NCI-H1417 treated with DMSO at 0.1 percent for 48 hours (cell line): ENCODE data around the gene FLVCR1.

Source experiments
- DNase-seq: peaks from one replicate; lab custom pipeline; 2025; lab: John Stamatoyannopoulos, UW

FLVCR1 gene

DNA sequence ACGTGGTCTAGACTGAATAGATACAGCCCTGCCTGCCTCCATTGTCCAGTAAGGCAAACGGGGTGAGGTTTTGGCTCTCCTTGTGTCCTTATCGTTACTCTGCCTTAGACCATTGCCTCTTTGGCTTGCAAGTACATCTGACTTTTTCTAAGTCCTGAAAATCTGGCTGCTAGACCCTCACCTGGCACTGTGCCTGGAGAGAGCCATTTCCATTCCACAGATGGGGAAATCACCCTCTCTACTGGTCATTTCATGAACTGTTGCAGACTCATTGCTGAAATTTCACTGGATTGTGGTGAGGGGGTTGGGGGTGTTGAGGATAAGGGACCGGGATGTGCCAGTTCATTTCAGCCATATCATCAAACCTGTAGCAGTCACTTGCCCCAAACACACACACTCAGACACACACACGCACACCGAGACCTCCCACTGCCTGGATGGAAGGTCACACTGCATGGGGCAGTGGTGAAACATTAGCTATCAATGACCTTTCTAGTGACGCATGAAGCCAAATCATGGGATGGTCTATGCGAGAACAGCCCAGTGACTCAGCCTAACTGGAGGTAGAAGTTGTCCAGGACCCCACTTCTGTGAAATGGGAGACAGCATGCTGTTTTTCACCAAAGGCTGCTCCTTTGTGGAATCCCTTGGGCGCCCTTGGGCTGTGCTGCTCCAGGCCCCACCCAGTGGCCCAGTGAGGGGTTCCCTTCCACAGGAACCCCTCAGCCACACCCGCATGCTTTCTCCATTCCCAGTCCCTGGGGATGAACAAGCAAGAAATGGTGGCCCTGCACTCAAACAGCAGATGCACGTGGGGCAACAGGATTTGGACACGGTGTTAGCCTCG is 57.4 kb downstream of the FLVCR1 start:
- no peak for DNase-seq

DNA sequence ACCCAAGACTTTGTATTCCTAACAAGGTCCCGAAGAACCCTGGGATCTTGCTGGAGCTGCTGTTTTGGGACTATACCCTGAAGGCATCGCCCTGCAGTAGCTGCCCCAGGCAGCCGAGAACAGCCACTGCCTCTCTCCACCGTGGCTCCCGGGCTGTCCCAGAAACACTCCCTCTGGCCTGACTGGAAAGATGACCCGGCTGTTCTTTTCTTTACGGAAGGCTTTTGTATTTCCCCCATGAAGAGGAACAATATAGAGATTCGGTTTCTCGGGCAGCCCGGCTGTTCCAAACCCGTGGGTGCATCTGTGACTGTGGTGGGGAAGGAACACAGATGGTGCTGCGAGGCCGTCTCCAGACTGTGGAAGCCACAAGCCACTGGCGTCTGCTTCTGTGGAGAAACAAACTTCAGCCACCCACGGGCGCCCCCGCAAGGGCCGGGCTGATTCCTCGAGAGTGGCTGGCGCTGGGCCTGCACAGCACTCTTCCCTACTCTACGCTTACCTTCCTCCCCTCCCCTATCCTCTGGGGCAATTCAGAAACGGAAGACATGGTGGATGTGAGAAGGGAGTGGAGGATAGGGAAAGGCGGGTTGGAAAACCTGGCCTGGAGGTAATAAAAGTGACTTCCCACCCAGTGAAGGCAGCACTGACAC is 58.5 kb downstream of the FLVCR1 start:
- DNase-seq: no peak

DNA sequence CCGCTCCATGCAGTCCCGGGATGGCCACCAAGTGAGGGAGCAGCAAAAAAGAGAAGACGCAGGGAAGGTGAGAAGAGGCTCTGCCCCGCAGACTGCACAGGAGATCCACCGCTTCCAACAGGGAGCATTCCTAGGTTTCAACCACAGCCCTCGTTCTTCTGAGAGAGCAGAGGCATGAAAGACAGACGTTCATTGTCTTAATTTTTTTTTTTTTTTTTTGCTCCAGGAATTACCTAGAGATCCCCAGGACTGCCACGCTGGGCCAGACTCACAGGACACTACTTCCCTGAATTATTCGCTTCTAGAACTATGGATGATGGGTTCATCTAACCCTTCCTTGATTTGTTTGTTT is 59.0 kb downstream of the FLVCR1 start:
- no peak for DNase-seq

DNA sequence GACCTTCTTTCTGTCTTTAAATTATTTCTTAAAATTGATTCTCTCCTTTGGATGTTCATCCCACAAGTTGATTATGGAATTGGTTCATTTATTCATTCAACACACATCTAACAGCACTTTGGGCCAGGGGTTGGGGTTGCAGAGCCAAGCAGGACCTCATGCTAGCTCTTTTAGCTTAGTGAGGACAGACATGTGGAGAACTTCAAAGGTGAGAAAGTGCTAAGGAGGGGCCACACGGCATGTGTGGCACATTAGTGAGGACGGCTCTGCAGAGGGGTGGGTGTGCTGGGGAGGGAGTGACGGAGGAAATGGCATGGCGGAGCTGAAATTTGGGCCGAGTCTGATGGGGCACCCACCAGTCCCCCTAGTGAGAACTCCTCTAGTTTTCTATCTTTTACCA is 59.8 kb downstream of the FLVCR1 start:
- DNase-seq: no peak

DNA sequence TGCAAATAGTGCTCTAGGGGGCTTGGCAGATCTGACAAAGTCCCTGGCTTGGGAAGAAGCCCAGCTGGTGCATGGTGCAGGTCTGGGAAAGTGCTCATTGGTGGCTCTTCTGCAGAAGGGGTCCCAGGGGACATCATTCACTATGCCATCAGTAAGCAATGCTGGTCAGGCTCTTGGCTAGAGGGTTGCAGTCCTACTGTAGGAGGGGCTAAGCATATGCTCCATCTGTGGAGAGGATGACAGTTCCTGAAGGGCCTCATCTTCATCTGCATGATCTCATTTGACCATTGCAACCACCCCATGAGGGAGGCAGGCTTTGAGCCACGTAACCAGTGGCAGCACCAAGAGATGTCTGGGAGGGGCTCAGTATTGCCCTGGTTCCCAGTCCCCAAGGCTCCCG is 60.7 kb downstream of the FLVCR1 start:
- no peak for DNase-seq

DNA sequence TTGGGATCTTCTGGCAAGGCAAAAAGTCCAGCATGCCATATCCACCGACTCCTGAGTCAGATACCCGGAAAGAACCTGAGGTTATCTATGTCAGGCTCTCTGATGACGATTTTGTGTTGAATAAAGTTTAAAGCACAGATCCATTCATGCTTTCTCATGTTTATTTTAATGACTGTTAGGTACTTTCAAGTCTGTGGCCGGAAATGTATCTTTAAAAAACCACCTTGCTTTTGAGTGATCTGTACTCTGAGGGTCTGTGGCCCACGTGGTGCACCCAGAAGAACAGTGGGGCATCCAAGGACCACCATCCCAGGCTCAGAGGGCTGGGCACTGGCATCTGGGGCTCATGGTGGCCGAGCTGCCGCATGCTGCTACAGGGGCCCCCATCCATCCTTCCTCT is 62.2 kb downstream of the FLVCR1 start:
- no peak for DNase-seq

DNA sequence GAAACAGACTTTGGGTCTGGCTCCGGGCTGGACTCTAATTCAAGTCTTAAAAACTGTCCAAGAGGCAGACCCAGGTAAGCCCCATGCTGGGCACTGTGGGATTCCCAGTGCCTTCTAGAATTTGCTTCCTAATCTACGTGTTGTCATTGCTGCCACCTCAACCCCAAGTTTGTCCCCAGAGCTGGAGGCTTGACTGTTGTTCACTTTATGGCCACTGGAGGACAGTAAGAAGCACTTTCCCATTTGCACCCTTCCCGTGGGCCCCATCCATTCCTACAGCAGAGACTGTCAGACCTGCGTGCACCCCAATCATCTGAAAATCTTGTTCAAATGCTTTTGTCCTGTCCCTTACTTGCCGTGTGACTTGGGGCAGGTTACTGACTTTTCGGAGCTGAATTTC is 62.8 kb downstream of the FLVCR1 start:
- DNase-seq: no peak

DNA sequence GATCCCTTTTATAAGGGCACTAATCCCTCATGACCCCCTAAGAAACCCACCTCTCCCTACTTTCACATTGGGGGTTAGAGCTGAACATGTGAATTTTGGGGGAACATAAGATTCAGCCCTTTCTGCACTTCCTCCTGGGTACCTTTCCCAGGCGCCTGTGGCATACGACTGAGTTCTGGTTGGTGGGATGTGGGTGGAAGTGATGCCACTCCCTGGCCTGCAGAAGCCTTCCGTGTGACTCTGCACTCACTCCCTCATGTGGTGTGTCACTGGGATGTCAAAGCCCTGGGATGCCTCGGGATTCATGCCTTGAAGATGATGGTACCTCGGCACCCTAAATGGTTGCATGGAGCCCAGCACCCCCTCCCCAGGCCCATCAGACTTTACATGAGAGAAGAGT is 63.9 kb downstream of the FLVCR1 start:
- no peak for DNase-seq

DNA sequence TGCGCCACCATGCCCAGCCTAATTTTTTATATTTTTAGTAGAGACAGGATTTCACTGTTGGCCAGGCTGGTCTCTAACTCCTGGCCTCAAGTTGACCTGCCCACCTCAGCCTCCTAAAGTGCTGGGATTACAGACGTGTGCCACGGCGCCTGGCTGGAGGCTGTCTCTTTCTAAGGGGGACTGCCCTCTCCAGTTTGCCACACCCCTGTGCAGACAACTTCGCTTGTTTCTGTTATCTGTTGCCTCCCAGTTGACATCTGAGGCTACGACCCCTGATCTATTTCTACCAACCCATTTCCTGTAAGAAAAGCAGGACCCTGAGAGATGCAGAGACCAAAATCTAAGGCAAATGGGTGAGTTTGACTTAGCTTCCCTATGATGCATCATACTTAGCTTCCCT is 68.3 kb downstream of the FLVCR1 start:
- no peak for DNase-seq

DNA sequence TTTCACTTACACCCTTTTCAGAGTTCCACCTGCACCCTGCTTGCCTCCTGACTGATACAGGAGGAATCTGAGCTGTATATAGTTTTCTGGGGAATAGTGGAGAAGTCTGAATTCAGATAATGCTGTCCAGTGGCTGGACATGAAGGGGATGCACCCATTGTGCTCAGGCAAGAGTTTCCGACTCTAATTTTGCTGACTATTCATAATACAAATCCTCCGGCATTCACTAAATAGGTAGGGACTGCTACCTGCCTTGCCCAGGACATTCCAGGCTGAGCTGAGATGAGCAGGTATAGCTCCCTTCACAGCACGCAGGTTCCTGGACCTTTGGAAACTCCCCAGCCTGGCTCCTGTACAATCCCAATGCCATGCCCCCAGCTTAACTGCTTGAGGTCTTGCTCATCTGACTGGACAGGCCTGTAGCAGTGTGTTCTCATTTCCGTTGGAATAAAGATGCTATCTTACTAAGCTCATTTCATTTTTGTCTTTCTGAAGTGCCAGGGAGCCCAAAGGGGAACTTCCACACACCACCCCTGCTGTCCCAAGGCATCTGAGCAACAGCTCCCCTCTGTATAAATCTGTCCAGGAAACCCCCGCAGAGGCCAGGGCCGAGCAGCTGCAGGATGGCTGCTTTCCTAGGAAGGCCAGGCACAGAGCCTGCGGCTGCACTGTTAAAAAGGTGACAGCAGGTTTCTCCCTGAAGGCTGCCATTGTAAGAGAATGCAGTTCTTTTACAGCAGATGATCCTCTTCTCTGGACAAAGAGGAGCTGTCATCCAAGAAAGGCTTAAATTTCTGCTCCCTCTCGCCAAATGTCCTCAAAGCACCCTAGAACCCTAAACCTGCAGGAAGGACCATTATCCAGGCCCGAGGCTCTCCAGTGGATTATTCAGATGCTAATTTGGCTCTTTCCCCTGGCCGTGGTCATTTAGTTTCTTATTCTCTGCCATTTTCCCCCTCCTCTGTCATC is 70.5 kb downstream of the FLVCR1 start:
- no peak for DNase-seq

DNA sequence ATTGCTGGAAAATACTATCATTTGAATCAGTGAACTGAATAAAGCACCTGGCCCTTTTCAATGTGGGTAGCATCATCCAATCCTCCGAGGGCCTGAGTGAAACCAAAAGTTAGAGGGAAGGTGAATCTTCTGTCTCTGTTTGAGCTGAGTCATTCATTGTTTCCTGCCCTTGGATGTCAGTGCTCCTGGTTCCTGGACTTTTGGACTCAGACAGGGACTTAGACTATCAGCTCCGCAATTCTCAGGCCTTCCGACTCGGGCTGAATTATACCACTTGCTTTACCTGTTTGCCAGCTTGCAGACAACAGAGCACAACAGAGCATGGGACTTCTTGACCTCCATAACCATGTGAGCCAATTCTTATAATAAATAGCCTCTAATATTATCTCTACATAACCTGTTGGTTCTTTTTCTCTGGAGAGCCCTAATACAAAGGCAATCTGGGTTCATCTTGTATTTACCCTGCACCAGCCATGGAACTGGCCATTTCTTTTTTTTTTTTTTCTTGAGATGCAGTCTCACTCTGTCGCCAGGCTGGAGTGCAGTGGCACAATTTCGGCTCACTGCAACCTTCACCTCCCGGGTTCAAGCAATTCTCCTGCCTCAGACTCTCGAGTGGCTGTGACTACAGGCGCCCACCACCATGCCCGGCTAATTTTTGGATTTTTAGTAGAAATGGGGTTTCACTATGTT is 73.1 kb downstream of the FLVCR1 start:
- no peak for DNase-seq

DNA sequence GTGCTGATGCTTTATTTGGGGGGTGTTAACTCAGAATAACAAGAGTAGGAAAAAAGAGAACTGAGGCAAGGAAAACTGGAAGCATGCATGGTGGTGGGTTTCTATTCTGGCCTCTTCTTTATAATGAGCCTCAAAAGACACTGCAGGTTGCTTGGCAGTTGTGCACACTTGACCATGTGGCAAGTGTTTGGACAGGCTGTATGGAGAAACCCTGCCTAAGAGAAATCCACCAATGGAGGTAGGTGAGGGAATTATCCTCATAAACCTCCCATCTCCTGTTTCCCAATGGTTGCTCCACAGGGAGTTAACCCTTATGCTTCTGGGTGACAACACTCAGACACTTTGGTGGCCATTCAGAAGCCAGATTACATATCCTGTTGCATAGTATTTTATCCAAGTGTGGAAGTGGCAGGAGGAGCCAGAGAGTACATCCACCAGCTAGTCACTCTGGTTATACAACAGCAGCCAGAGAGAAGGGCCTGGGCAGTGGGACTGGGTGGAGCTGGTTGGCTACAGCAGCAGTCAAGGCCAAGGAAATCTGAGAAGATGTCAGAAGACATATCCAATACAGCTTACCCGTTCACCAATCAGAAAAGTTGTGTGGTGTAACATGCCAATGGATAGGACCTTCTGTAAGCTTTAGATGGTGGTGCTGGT is 75.9 kb downstream of the FLVCR1 start:
- no peak for DNase-seq

DNA sequence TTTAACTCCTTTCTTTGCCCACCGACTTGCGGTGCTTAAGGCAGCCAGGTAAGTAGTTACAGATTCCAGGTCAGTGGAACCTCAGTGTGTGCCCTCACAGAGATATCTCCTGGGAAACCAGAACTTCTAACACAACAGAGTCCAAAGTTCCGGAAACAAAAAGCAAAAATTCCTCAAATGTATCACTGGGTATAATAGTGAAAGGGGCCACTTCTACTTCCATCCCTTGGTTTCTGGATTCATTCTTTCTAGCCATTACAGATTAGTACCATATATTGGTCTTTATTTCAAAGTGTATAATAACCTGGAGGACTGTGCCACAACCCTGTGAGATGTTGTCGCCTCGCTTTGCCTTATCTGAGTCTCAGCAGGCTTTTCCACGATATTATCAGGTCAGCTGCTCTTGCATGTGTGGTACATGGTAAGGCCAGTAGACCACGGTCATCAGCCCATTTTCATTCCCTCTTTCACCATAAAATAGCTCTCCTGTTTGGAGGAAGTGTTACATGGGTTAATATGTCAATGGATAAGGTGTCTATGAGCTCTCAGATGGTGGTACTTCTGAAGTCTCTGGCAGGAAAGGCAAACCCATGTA is 77.4 kb downstream of the FLVCR1 start:
- no peak for DNase-seq

DNA sequence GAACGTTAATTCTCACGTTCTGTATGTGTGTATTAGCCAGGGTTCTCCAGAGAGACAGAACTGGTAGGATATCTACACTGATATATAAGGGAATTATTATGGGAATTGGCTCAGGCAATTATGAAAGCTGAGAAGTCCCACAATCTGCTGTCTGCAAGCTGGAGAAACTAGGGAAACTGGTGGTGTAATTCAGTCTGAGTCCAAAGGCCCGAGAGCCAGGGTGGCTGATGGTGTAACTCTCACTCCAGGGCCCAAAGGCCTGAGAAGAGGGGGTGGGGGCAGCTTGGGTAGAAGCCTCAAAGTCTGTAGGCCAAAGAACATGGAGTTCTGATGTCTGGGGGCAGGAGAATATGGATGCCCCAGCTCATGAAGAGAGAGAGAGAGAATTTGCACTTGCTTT is 79.0 kb downstream of the FLVCR1 start:
- no peak for DNase-seq

DNA sequence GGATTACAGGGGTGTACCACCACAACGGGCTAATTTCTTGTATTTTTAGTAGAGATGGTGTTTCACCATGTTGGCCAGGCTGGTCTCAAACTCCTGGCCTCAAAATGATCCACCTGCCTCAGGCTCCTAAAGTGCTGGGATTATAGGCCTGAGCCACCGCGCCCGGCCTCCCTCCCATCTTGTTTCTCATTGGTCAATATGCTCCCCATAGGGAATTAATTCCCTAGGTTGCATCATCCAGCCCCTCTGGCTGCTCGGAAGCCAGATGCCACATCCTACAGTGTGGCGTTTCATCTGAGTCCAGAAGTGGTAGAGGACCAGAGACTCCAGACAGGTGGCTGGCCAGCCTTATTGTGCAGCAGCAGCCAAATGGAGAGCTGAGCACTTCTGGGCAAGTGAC is 80.8 kb downstream of the FLVCR1 start:
- DNase-seq: no peak

DNA sequence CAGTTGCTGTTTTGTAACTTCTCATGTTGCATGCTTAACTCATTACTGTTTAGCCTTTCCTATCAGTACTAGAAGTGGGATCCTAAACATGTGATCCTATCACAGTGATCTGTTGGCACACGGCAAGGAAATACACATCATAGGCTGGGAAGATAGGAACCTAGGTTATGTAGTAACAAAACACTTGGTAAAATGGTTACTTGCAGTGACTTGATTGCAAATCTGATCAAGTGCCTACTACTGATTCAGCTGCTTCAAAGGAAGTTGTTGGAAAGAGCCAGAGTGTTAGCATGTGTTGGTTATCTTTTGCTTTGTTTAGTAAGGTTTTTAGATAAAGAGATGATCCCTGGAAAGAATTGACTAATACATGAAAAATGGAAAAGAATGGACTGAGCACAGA is 83.4 kb downstream of the FLVCR1 start:
- no peak for DNase-seq

DNA sequence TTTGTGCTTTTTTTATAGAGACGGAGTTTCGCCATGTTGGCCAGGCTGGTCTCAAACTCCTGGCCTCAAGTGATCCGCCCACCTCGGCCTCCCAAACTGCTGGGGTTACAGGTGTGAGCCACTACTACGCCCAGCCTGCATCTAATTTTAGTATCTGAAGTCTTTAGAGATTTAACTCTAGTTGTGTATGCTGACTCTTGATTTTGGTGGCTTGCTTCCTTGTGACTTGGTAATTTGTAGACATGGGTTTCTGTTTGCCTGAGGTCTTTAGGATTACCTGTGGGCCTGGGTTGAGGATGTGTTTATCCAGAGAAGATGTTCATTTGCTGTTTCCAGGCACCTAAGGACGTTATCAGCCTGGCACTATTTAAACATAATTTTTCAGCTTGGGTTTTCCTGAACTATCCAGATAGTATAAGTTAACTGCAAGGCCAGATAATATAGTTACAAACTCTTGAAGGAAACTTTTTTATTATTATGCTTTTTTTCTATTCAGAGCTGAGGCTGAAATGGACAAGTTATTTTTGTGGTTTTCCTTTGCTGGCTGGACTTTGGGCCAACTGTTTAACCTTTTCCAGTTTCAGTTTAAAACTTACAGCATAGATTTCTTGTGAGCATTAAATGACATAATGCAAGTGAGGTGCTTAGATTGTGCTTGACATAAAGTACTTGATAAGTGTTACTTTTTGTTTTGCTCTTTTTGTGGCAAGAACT is 84.8 kb downstream of the FLVCR1 start:
- no peak for DNase-seq

DNA sequence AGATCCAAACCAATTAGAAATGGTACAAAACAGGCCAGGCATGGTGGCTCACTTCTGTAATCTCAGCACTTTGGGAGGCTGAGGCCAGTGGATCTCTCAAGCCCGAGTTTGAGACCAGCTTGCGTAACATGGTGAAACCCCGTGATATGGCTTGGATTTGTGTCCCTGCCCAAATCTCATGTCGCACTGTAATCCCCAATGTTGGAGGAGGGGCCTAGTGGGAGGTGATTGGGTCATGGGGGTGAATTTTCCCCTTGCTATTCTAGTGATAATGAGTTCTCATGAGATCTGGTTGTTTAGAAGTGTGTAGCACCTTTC is 85.3 kb downstream of the FLVCR1 start:
- no peak for DNase-seq

DNA sequence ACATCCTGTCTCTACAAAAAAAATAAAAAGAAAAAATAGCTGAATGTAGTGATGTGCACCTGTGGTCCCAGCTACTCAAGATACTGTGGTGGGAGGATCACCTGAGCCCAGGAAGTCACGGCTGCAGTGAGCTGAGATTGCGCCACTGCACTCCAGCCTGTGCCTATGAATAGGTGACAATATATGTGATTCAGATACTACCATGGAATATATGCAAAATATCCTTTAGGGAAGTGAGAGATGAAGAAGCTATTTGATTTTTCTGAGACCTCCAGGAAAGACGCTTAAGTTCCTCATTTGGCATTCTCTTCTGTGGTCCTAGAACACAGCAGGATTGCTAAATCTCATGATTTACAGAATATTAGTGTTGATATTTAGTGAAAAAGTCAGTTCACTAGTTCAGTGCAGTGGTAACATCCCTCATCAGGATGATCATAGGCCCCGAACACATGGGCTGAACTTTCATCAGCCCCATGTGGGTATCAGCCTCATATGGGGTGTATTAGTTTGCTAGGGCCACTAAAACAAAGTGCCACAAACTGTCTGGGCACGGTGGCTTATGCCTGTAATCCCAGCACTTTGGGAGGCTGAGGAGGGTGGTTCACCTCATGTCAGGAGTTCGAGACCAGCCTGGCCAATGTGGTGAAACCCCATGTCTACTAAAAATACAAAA is 86.3 kb downstream of the FLVCR1 start:
- no peak for DNase-seq

DNA sequence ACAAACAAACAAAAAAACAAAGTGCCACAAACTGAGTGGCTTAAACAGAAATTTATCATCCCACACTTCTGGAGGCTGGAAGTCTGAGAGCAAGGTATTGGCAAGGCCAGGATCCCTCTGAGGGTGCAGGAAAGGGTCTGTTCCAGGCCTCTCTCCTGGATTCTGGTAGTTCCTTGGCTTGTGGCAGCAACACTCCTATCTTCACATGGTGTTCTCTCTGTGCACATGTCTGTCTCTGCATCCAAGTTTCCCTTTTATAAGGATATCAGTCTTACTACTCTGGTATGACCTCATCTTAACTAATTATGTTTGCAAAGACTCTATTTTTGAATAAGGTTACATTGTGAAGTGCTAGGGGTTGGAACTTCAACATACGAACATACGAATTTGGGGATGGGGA is 87.0 kb downstream of the FLVCR1 start:
- no peak for DNase-seq
